CD4-positive, alpha-beta T cell (primary cell): ENCODE measurements around the gene TAS2R41. TPM values are rescaled to one million over a fixed set of nuclear protein-coding genes. Genes with fewer than 3 reads are reported as not detected.

Source experiments
- ATAC-seq: fragments of 200-7000 bp; cut with Tn5 transposase; one replicate; pipeline ENCODE4 v1.10.0; 2022; ENCODE audit warnings: mild to moderate bottlenecking; ENCODE audit not compliant: poor library complexity
- CTCF ChIA-PET: fragments of 350-600 bp; sonication (Branson Sonifier 250); formaldehyde crosslinking; loops from one replicate; lab custom pipeline; 2021; ENCODE audit warnings: antibody characterized with exemption, inconsistent platforms; lab: Charles Lee
- POLR2A ChIA-PET: fragments of 350-600 bp; sonication (Branson Sonifier 250); formaldehyde crosslinking; loops from one replicate; lab custom pipeline; 2021; ENCODE audit warnings: antibody characterized with exemption, inconsistent platforms; lab: Charles Lee
- DNase-seq, 14 experiments: peaks; one replicate each; pipeline ENCODE4 v3.0.0-alpha.2; 2013 to 2020; ENCODE audit warnings: mixed read lengths in 2 of 14
- H3K27ac ChIP-seq, 2 donors: one replicate each; pipeline versions ENCODE4 v1.5.1 to v1.7.0; 2013; ENCODE audit warnings: low read length in 2 of 2, low read depth in 1 of 2, mild to moderate bottlenecking in 1 of 2
- H3K27me3 ChIP-seq, 2 experiments: 1 replicate in 1 of 2; 2 replicates in 1 of 2; pipeline versions ENCODE4 v1.6.1 to v1.7.0; 2013; ENCODE audit warnings: low read length in 2 of 2, control low read depth in 1 of 2, mild to moderate bottlenecking in 1 of 2, moderate library complexity in 1 of 2; ENCODE audit not compliant: insufficient read depth in 2 of 2, control insufficient read depth in 1 of 2
- H3K36me3 ChIP-seq: one replicate; pipeline ENCODE4 v1.6.1; 2013; ENCODE audit warnings: low read length, control low read depth; ENCODE audit not compliant: insufficient read depth
- H3K4me1 ChIP-seq: one replicate; pipeline ENCODE4 v1.6.1; 2013; ENCODE audit warnings: low read length, control low read depth; ENCODE audit not compliant: insufficient read depth
- H3K4me3 ChIP-seq: one replicate; pipeline ENCODE4 v1.5.1; 2013; ENCODE audit warnings: mild to moderate bottlenecking, low read length, moderate library complexity
- H3K9me3 ChIP-seq, 2 experiments: 1 replicate in 1 of 2; 2 replicates in 1 of 2; pipeline versions ENCODE4 v1.6.1 to v1.7.0; 2013; ENCODE audit warnings: low read length in 2 of 2, mild to moderate bottlenecking in 2 of 2, control low read depth in 1 of 2, moderate library complexity in 1 of 2; ENCODE audit not compliant: control insufficient read depth in 1 of 2, insufficient read depth in 1 of 2
- H3K27ac Mint-ChIP-seq: one replicate; pipeline ENCODE4 v1.8.0; 2020; ENCODE audit warnings: mixed read lengths
- H3K27me3 Mint-ChIP-seq: one replicate; pipeline ENCODE4 v1.8.0; 2021; ENCODE audit warnings: mixed read lengths
- H3K36me3 Mint-ChIP-seq: one replicate; pipeline ENCODE4 v1.8.0; 2021; ENCODE audit warnings: low read depth, mixed read lengths
- H3K4me1 Mint-ChIP-seq: one replicate; pipeline ENCODE4 v1.8.0; 2021; ENCODE audit warnings: low read depth, mixed read lengths
- H3K4me3 Mint-ChIP-seq: one replicate; pipeline ENCODE4 v1.8.0; 2020; ENCODE audit warnings: mild to moderate bottlenecking, mixed read lengths
- H3K9me3 Mint-ChIP-seq: one replicate; pipeline ENCODE4 v1.8.0; 2020; ENCODE audit warnings: mixed read lengths
- CTCF ChIP-seq: fragments of 200-600 bp; IDR thresholded peaks from one replicate; pipeline ENCODE4 v1.8.0; 2022; ENCODE audit warnings: antibody characterized with exemption, mild to moderate bottlenecking
- intact Hi-C, 2 experiments: fragments of 100-400 bp; cut with DNase I in 1 of 2; cut with micrococcal nuclease in 1 of 2; formaldehyde crosslinking; loops; one replicate each; pipeline versions ENCODE4 v1.15.1 to v1.9.0; 2023 to 2025; cut with DNase I, micrococcal nuclease
- total RNA-seq, 174 experiments: library from RNA in 2 of 174; stranded (reverse) in 2 of 174; gene quantifications; one replicate each; pipeline ENCODE4 v1.2.3 and lab custom pipeline; 2021 to 2026

TAS2R41 gene
- total RNA-seq, 2 experiments from 2014 or later: 0.69 to 0.73 TPM

- CTCF ChIA-PET: no interaction called here
- Histone ChIP-seq H3K4me1 (peaks cover 14% of the 10 kb centered on the region), H3K4me3 (no peak overlapping the region), H3K36me3 (no peaks in the 10 kb centered on the region), H3K27me3 (no peaks in the 10 kb centered on the region), H3K27ac (no peak overlapping the region), H3K9me3 (no peaks in the 10 kb centered on the region)
- Mint-ChIP-seq H3K36me3 (peaks cover 30% of the 10 kb centered on the region), H3K27me3 (no peaks in the 10 kb centered on the region), H3K4me3 (no peak overlapping the region), H3K9me3 (no peaks in the 10 kb centered on the region), H3K4me1 (peaks cover 25% of the 10 kb centered on the region), H3K27ac (no peak overlapping the region)
- POLR2A ChIA-PET: no interaction called here
- intact Hi-C loops: no loop called here
- ATAC-seq (no peak), DNase-seq (no peak)
- TF ChIP-seq CTCF: no peak
Measured at GRCh38 chr7:143436325-143436946, 41.2 kb upstream of the TAS2R41 start.

- no peak for ATAC-seq
- Mint-ChIP-seq H3K4me1 (peaks cover 25% of the 10 kb centered on the region), H3K4me3 (no peak overlapping the region)
Measured at GRCh38 chr7:143437578-143437977, 40.1 kb upstream of the TAS2R41 start.

GRCh38 chr7:143439866-143440265 is 37.8 kb upstream of the TAS2R41 start:
- Mint-ChIP-seq H3K27ac (no peak overlapping the region), H3K9me3 (no peaks in the 10 kb centered on the region), H3K36me3 (peaks cover 22% of the 10 kb centered on the region), H3K27me3 (no peaks in the 10 kb centered on the region), H3K4me1 (peaks cover 25% of the 10 kb centered on the region), H3K4me3 (no peak overlapping the region)
- CTCF ChIA-PET: no interaction called here
- Histone ChIP-seq H3K36me3 (peaks cover 4% of the 10 kb centered on the region), H3K27ac (no peak overlapping the region), H3K4me1 (peaks cover 14% of the 10 kb centered on the region), H3K9me3 (no peaks in the 10 kb centered on the region), H3K27me3 (no peaks in the 10 kb centered on the region), H3K4me3 (no peak overlapping the region)
- ATAC-seq: no peak
- intact Hi-C loops: no loop called here
- no peak for TF ChIP-seq CTCF
- POLR2A ChIA-PET: interaction anchor here (0.7 kb wide), 1 partner anchor 203 kb away, joined by 3 read pairs; no protein-coding TSS in a partner anchor
- DNase-seq: no peak

More at GRCh38 chr7:143437578-143437977, 40.1 kb upstream of the TAS2R41 start:
- intact Hi-C loops: no loop called here
- POLR2A ChIA-PET: no interaction called here
- Mint-ChIP-seq H3K9me3 (no peaks in the 10 kb centered on the region), H3K36me3 (peaks cover 33% of the 10 kb centered on the region), H3K27me3 (no peaks in the 10 kb centered on the region), H3K27ac (peak overlapping the region; percentile 28)
- Histone ChIP-seq H3K9me3 (no peaks in the 10 kb centered on the region), H3K4me1 (peaks cover 14% of the 10 kb centered on the region), H3K27me3 (no peaks in the 10 kb centered on the region), H3K4me3 (no peak overlapping the region), H3K27ac (no peak overlapping the region), H3K36me3 (no peaks in the 10 kb centered on the region)
- no peak for TF ChIP-seq CTCF
- no peak for DNase-seq
- CTCF ChIA-PET: no interaction called here
